Anterior cingulate cortex (tissue), 58 donors: ENCODE data around the gene RASSF3.
"Not testable (repeated sequence)": the region's sequence is repeated elsewhere in the genome, so short reads cannot be mapped to it uniquely, and the experiment has no call there.

ENCODE experiments used
- DNase-seq, 58 donors: peaks; one replicate each; lab custom pipeline; 2025; lab: John Stamatoyannopoulos, UW

The RASSF3 gene

GRCh38 chr12:64595863-64596793 lies 14.2 kb upstream of the RASSF3 start:
- no peak for DNase-seq

- DNase-seq: no peak
Measured at GRCh38 chr12:64598831-64599230, 11.5 kb upstream of the RASSF3 start.

GRCh38 chr12:64600164-64600561 lies 10.1 kb upstream of the RASSF3 start:
- DNase-seq: no peak

- no peak for DNase-seq
Measured at GRCh38 chr12:64603183-64603841, 7.0 kb upstream of the RASSF3 start.

GRCh38 chr12:64608901-64609535 lies 1.3 kb upstream of the RASSF3 start:
- peak in 4 of 58 donors; percentile 4 to 15 (median 6) for DNase-seq

- DNase-seq: peak in 1 of 58 donors; percentile 38
Measured at GRCh38 chr12:64609536-64610078, 688 bp upstream of the RASSF3 start.

- peak in 18 of 58 donors; percentile 11 to 50 (median 26) for DNase-seq
Measured at GRCh38 chr12:64610660-64611340, 505 bp downstream of the RASSF3 start.

GRCh38 chr12:64611341-64612284 lies 1.3 kb downstream of the RASSF3 start:
- DNase-seq: peak in 11 of 58 donors; percentile 9 to 32 (median 18)

GRCh38 chr12:64612843-64613242 lies 2.5 kb downstream of the RASSF3 start:
- DNase-seq: no peak

- DNase-seq: not testable (repeated sequence)
Measured at GRCh38 chr12:64613775-64614398, 3.6 kb downstream of the RASSF3 start.

GRCh38 chr12:64616201-64616600 lies 5.9 kb downstream of the RASSF3 start:
- peak in 1 of 58 donors; percentile 2 for DNase-seq

- DNase-seq: peak in 2 of 58 donors; percentile 3 to 28
Measured at GRCh38 chr12:64618953-64619590, 8.8 kb downstream of the RASSF3 start.

GRCh38 chr12:64621257-64621942 lies 11.1 kb downstream of the RASSF3 start:
- DNase-seq: no peak

GRCh38 chr12:64624035-64624434 lies 13.7 kb downstream of the RASSF3 start:
- no peak for DNase-seq

GRCh38 chr12:64625243-64626077 lies 15.2 kb downstream of the RASSF3 start:
- peak in 41 of 58 donors; percentile 3 to 67 (median 33) for DNase-seq

- not testable (repeated sequence) for DNase-seq
Measured at GRCh38 chr12:64626588-64626987, 16.3 kb downstream of the RASSF3 start.
